ENCODE results near the gene SLC38A6.

The SLC38A6 gene

DNA sequence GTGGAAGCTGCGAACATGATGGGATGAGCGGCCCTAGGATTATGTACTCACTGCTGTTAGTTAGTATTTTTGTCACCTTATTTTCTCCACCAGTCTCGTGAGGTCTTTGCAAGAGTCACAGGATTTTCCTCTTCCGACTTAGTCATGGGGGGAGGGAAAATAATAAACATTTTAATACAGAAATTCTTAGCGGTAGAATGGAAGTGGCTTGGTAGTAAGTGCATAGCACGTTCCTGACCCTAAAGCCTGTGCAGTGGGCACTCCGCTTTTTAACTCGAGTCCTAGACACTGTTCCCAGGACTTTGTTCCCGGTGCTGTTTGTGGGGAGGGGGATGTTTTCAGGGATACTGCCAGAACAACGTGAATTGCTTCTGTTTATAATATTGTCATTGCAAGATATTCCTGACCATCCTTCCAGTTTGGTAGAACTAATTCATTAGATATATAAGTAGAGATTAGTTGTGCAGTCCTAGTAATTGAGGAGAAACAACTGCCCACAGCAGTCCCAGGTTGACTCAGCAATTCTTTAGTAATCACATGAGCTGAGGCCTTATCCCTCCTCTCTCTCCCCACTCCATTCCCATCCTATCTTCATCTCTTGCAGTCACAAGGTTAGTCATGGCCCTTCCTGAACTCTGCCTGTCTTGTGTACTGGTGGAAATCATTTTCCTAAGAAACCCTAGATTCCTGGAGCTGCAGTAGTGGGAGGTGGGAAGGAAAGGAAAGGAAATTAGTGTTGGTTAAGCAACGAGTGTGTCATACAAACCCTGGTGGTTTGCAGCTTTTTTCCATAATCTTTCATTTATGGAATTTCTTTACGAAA is 799 bp downstream of the SLC38A6 start:
- H3K9ac ChIP-seq (ENCODE audit: low read length), result peak overlapping the region; percentile 94
- peaks cover 32% of the 10 kb centered on the region for H3K4me1 ChIP-seq (ENCODE audit: control insufficient read depth, insufficient read depth, low read length)
- peaks cover 37% of the 10 kb centered on the region for H3K36me3 ChIP-seq (ENCODE audit: control insufficient read depth, insufficient read depth, low read length, severe bottlenecking)
- H3K9me3 ChIP-seq (ENCODE audit: control insufficient read depth, low read length), result no peaks in the 10 kb centered on the region
- H3K27me3 ChIP-seq (replicated peaks; ENCODE audit: control insufficient read depth, insufficient read depth, low read length), result no peaks in the 10 kb centered on the region
- peak; percentile 77 for DNase-seq (ENCODE audit: low read depth)
- H3K4me3 ChIP-seq (ENCODE audit: low read length), result peak overlapping the region; percentile 93

DNA sequence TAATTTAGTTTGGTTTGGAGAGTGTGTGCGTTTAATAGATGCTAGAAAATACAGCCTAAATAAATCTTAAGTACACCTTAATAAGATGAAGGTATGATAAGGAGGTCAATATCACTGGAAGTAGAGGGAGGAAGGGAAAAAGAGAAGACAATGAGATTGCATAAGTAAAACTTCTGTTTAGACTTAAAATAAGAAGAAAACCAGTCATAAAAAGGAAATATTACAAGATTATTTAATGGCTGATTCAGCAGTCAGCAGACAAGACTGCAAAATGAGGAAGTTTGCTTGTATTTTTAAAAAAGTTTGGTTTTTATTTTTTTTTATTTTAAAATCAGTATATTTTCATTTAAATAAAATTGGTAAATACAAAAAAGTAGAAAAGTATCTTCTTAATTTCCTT is 3.2 kb downstream of the SLC38A6 start:
- Histone ChIP-seq H3K27me3 (replicated peaks; ENCODE audit: control insufficient read depth, insufficient read depth, low read length) (no peaks in the 10 kb centered on the region), H3K4me3 (ENCODE audit: low read length) (no peak overlapping the region), H3K9me3 (ENCODE audit: control insufficient read depth, low read length) (no peaks in the 10 kb centered on the region), H3K4me1 (ENCODE audit: control insufficient read depth, insufficient read depth, low read length) (peaks cover 24% of the 10 kb centered on the region), H3K36me3 (ENCODE audit: control insufficient read depth, insufficient read depth, low read length, severe bottlenecking) (peaks cover 51% of the 10 kb centered on the region), H3K9ac (ENCODE audit: low read length) (no peak overlapping the region)
- DNase-seq (ENCODE audit: low read depth), result no peak

DNA sequence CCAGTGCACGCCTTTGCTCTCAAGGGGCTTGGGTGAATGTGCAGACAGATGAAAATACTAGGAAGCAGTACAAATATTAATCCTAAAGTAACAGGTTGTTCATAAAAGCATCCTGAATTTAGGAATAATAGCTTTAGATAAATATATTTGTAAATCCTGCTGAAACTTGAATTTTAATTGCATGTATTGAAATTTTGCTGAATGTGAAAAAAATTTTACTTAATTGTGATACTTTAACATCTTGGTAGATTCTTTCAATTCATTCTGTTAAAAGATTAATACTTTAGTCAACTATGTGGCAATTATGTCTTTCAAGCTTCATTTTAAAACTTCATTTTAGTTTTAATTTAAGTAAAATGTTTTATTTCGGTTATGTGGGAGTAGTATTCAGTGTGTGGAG is 5.5 kb downstream of the SLC38A6 start:
- Histone ChIP-seq H3K9ac (ENCODE audit: low read length) (no peak overlapping the region), H3K36me3 (ENCODE audit: control insufficient read depth, insufficient read depth, low read length, severe bottlenecking) (peaks cover 64% of the 10 kb centered on the region), H3K4me1 (ENCODE audit: control insufficient read depth, insufficient read depth, low read length) (peaks cover 22% of the 10 kb centered on the region), H3K9me3 (ENCODE audit: control insufficient read depth, low read length) (no peaks in the 10 kb centered on the region), H3K27me3 (replicated peaks; ENCODE audit: control insufficient read depth, insufficient read depth, low read length) (no peaks in the 10 kb centered on the region), H3K4me3 (ENCODE audit: low read length) (no peak overlapping the region)
- no peak for DNase-seq (ENCODE audit: low read depth)

DNA sequence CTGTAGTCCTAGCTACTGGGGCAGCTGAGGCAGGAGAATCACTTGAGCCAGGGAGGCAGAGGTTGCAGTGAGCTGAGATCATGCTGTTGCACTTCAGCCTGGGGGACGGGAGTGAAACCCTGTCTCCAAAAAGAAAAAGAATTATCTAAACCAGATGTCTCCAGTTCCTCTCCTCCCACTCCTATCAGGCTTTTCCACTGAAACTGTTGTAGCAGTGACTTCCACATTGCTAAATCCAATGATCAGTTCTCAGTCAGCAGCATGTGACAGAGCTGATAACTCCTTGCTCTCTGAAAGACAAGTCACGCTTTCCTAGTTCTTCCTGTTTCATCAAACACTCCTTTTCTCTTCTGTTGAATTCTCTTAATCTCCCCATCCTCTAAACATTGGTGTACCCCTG is 8.6 kb downstream of the SLC38A6 start:
- Histone ChIP-seq H3K9ac (ENCODE audit: low read length) (peak overlapping the region; percentile 64), H3K27me3 (replicated peaks; ENCODE audit: control insufficient read depth, insufficient read depth, low read length) (no peaks in the 10 kb centered on the region), H3K36me3 (ENCODE audit: control insufficient read depth, insufficient read depth, low read length, severe bottlenecking) (peaks cover 80% of the 10 kb centered on the region), H3K4me3 (ENCODE audit: low read length) (peak overlapping the region; percentile 49), H3K4me1 (ENCODE audit: control insufficient read depth, insufficient read depth, low read length) (peaks cover 11% of the 10 kb centered on the region), H3K9me3 (ENCODE audit: control insufficient read depth, low read length) (no peaks in the 10 kb centered on the region)
- DNase-seq (ENCODE audit: low read depth), result peak; percentile 75

DNA sequence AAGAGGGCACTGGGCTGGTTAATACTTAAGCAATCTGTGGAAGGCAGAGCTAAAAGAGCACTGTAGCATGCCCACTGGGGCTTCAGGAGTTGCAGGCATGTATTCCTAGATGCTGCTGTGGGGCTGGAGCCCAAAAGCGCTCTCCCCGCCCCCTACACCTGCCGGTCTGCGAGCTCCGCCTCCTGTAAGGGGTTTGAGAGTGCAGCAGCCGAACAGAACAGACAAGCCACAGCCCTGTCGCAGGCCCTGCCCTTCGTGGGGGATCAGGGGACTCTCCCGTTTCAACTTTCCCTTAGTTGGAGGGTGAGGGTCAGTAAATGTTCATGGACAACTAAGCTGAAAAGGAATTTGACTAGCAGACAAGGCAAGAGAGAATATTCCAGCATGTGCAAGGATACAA is 17.6 kb downstream of the SLC38A6 start:
- Histone ChIP-seq H3K4me3 (ENCODE audit: low read length) (no peak overlapping the region), H3K4me1 (ENCODE audit: control insufficient read depth, insufficient read depth, low read length) (peaks cover 17% of the 10 kb centered on the region), H3K9ac (ENCODE audit: low read length) (no peak overlapping the region), H3K36me3 (ENCODE audit: control insufficient read depth, insufficient read depth, low read length, severe bottlenecking) (peaks cover 29% of the 10 kb centered on the region), H3K27me3 (replicated peaks; ENCODE audit: control insufficient read depth, insufficient read depth, low read length) (no peaks in the 10 kb centered on the region), H3K9me3 (ENCODE audit: control insufficient read depth, low read length) (peaks cover 3% of the 10 kb centered on the region)
- no peak for DNase-seq (ENCODE audit: low read depth)

DNA sequence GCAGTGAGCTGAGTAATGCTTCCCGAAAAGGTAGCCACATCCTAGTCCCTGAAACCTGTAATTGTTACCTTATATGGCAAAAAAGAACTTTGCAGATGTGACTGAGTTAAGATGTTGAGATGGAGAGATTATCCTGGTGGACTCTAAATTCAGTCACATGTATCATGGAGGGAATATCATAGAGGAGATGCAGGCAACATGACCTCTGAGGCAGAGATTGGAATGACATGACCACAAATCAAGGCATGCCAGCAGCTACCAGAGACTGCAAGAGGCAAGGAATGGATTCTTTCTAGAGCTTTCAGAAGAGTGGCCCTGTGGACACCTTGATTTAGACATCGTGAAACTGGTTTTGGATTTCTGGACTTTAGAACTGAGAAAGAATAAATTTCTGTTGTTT is 18.5 kb downstream of the SLC38A6 start:
- Histone ChIP-seq H3K36me3 (ENCODE audit: control insufficient read depth, insufficient read depth, low read length, severe bottlenecking) (peaks cover 24% of the 10 kb centered on the region), H3K27me3 (replicated peaks; ENCODE audit: control insufficient read depth, insufficient read depth, low read length) (no peaks in the 10 kb centered on the region), H3K9me3 (ENCODE audit: control insufficient read depth, low read length) (peaks cover 3% of the 10 kb centered on the region), H3K4me1 (ENCODE audit: control insufficient read depth, insufficient read depth, low read length) (peaks cover 22% of the 10 kb centered on the region), H3K9ac (ENCODE audit: low read length) (no peak overlapping the region), H3K4me3 (ENCODE audit: low read length) (no peak overlapping the region)
- DNase-seq (ENCODE audit: low read depth), result no peak

DNA sequence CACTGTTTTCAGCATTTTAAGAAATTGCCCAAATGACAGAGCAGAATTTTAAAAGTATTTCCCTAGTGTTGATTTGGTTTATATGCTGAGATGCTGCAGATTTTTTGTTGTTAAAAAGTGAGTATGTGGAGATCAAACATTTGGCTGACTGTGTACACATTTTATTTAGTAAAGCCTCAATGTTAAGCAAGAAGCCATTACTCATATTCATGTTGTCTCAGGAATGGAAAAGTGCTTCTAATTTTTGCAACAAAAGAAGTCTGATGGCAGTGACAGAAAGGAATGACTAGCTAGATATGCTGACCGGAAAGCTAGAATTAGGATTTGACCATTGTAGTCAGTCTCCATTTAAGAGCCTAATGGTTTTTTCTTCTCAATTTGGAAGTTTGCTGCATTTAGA is 22.5 kb downstream of the SLC38A6 start:
- Histone ChIP-seq H3K4me3 (ENCODE audit: low read length) (no peak overlapping the region), H3K9me3 (ENCODE audit: control insufficient read depth, low read length) (peaks cover under 1% of the 10 kb centered on the region), H3K36me3 (ENCODE audit: control insufficient read depth, insufficient read depth, low read length, severe bottlenecking) (peaks cover 12% of the 10 kb centered on the region), H3K9ac (ENCODE audit: low read length) (no peak overlapping the region), H3K27me3 (replicated peaks; ENCODE audit: control insufficient read depth, insufficient read depth, low read length) (no peaks in the 10 kb centered on the region), H3K4me1 (ENCODE audit: control insufficient read depth, insufficient read depth, low read length) (peaks cover 22% of the 10 kb centered on the region)
- DNase-seq (ENCODE audit: low read depth), result peak; percentile 83

DNA sequence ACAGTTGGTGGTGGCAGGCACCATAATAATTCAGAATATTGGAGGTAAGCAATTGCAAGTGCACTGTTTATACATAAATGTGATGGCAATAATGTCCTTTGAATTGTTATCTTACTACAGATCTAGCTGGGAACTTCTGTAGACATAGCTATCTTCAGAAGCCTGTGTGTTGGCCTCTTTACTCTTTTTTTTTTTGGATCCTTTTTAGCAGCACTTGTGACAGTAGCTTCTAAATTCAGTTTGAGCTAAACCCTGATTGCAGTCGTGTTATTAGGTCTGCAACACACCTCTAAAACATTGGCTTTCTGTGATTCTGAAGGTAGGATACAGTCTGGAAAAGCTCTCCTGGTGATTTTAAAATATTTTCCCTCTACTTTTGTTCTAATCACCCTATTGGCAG is 38.5 kb downstream of the SLC38A6 start:
- H3K9ac ChIP-seq (ENCODE audit: low read length), result no peak overlapping the region
- no peak for DNase-seq (ENCODE audit: low read depth)

DNA sequence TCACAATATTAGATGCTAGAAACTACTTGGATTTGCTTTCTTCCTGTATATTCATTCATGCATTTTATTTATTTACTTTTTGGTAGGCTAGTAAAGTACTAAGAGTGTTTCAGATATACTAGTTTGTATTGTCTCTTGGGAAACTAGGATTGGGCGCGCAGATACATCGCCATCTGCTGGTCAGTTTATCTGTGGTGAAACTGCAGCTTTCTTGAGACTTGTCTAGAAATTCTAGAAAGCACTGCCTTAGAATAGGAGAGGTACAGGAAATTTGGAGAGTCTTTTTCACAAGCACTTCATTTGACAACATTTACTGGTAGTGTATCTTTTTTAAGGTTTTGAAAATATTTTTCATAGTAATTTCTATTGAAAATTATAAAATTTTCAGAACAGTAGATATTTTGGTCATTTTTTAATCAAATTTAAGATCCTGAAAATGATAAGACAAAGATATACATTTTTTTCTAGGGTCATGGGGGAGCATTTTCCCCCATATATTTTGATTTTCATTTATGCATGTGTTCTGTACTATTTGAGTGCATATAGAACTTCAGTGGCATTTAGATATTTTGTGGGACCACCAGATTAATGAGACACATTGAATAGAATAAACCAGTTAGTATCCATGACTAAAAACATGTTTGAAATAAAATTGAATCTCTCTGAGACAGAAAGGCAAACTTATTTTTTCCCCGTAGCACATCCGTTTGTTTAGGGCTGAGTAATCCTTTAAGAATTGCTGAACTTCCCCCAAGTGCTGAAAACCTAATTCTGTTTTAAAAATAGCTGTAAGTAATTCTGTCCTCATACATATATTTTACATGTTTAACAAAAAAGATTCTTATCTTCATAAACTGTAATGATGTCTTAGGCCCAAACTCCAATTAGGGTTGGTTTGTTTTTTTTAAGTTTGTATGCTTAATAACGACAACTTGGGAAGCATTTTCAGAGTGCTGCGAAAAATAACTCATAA is 44.5 kb downstream of the SLC38A6 start:
- Histone ChIP-seq H3K9me3 (ENCODE audit: control insufficient read depth, low read length) (no peaks in the 10 kb centered on the region), H3K36me3 (ENCODE audit: control insufficient read depth, insufficient read depth, low read length, severe bottlenecking) (no peaks in the 10 kb centered on the region), H3K9ac (ENCODE audit: low read length) (peak overlapping the region; percentile 70), H3K4me3 (ENCODE audit: low read length) (peak overlapping the region; percentile 51), H3K27me3 (replicated peaks; ENCODE audit: control insufficient read depth, insufficient read depth, low read length) (no peaks in the 10 kb centered on the region), H3K4me1 (ENCODE audit: control insufficient read depth, insufficient read depth, low read length) (peaks cover 17% of the 10 kb centered on the region)
- peak; percentile 91 for DNase-seq (ENCODE audit: low read depth)

More for the DNA sequence above, 38.5 kb downstream of the SLC38A6 start:
- Histone ChIP-seq H3K4me1 (ENCODE audit: control insufficient read depth, insufficient read depth, low read length) (no peaks in the 10 kb centered on the region), H3K36me3 (ENCODE audit: control insufficient read depth, insufficient read depth, low read length, severe bottlenecking) (peaks cover 5% of the 10 kb centered on the region), H3K4me3 (ENCODE audit: low read length) (no peak overlapping the region), H3K27me3 (replicated peaks; ENCODE audit: control insufficient read depth, insufficient read depth, low read length) (no peaks in the 10 kb centered on the region), H3K9me3 (ENCODE audit: control insufficient read depth, low read length) (no peaks in the 10 kb centered on the region)

DNA sequence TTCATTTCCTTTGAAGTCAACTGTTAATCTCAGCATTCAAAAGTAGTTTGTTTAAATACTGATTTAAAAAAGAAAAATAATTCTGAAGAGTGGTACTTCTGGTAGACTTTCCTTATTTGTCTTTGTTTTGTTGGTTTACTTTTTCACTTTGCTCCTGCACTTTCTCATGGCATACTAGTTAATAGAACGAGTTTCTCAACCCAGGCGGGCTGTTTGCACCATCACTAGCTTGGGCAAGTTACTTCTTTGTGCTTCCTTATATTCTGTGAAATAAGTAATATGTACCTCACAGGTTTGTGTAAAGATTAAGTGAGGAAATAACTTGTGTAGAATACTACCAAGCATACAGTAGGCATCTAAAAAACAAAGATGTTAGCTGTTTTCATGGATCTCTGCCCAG is 45.5 kb downstream of the SLC38A6 start:
- DNase-seq (ENCODE audit: low read depth), result no peak
- Histone ChIP-seq H3K9ac (ENCODE audit: low read length) (peak overlapping the region; percentile 70), H3K27me3 (replicated peaks; ENCODE audit: control insufficient read depth, insufficient read depth, low read length) (no peaks in the 10 kb centered on the region), H3K9me3 (ENCODE audit: control insufficient read depth, low read length) (no peaks in the 10 kb centered on the region), H3K4me1 (ENCODE audit: control insufficient read depth, insufficient read depth, low read length) (peaks cover 17% of the 10 kb centered on the region), H3K36me3 (ENCODE audit: control insufficient read depth, insufficient read depth, low read length, severe bottlenecking) (no peaks in the 10 kb centered on the region), H3K4me3 (ENCODE audit: low read length) (no peak overlapping the region)

DNA sequence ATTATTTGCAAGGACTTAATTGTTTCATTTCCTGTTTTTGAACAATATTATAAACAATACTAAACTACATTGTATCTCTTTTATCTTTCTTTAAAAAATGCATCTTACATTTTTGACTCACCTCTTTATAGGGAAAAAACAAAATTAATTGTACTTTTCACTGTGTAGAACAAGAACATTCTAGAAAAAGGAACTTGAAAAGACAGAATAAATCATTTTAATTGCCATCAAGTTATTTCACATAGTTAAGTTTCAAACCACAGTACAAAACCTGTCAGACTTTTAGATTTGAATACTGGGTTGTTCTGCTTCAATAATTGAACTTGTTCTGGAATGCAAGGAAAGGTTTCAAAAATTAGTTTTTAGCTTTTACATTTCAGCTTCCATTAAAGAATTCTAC is 50.0 kb downstream of the SLC38A6 start:
- peaks cover 24% of the 10 kb centered on the region for H3K4me1 ChIP-seq (ENCODE audit: control insufficient read depth, insufficient read depth, low read length)
- H3K9ac ChIP-seq (ENCODE audit: low read length), result no peak overlapping the region
- no peak for DNase-seq (ENCODE audit: low read depth)
- H3K9me3 ChIP-seq (ENCODE audit: control insufficient read depth, low read length), result no peaks in the 10 kb centered on the region
- no peaks in the 10 kb centered on the region for H3K36me3 ChIP-seq (ENCODE audit: control insufficient read depth, insufficient read depth, low read length, severe bottlenecking)
- no peaks in the 10 kb centered on the region for H3K27me3 ChIP-seq (replicated peaks; ENCODE audit: control insufficient read depth, insufficient read depth, low read length)
- H3K4me3 ChIP-seq (ENCODE audit: low read length), result no peak overlapping the region
